GM21723 (cell line): ENCODE results near the gene ADORA1.

Experiments
- ATAC-seq: cut with Tn5 transposase; IDR thresholded peaks from one replicate; pipeline ENCODE4 v1.9.1; 2021; ENCODE audit warnings: mild to moderate bottlenecking, moderate library complexity; ENCODE audit not compliant: unreplicated experiment

ADORA1 gene

DNA sequence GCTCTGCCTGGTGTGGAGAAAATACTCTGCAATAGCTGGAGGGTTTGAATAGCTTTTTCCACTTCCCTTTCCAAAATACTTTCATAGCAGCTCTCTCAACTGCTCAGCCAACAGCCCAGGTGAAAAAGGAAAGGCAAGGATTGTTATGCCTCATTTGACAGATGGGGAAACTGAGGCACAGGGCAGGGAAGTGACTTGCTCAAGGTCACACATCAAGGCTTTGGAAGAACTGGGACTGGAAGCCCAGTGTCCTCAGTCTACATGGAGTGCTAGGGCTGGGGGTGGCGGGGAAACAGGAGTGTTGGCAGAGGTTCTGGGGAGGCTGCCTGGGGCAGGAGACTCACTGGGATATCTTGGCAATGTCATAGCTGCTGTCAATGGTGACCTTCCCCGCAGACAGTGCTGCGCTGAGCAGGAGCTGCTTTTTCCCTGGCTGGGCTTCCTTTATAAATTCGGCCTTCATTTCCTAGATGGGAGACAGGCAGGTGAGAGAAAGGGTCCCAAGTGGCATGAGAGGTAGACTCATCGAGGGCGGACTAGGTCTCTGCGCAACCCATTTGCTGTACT lies 54.9 kb downstream of the ADORA1 start:
- no peak for ATAC-seq

DNA sequence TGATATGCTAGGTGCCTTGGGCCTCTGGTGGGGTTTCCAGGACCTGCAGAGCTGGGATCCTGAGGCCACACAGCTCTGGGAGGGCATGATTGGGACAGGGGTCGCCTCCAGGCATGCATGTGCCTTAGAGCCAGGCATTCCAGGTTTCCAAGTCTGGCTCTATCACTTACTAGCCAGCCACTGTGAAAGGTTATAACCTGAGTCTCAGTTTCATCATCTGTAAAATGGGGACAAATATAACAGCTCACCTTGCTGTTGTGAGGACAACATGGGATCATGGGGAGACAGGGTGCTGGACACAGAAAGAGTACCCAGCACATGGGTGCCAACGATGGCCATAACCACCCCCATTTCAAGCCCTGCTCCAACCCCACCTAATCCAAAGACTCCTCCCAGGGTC lies 56.3 kb downstream of the ADORA1 start:
- ATAC-seq = no peak

DNA sequence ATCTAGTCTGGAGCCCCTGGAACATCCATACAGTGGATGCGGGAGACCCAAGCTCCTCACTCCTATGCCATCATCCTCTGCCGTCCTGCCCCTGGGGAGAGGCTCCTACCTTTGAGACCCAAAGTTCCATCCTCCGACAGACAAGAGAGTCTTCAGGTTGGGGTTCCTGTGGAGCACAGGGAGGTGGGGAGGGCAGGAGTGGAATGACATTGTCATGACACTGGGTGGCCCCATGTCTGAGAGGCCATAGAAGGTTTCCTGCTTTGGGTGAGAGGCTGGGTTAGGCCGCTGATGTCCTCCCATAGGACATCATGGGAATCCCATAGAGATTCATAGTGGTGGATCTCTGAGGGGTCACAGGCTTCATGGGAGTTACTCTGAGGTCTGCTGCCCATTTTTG lies 56.9 kb downstream of the ADORA1 start:
- ATAC-seq = no peak

DNA sequence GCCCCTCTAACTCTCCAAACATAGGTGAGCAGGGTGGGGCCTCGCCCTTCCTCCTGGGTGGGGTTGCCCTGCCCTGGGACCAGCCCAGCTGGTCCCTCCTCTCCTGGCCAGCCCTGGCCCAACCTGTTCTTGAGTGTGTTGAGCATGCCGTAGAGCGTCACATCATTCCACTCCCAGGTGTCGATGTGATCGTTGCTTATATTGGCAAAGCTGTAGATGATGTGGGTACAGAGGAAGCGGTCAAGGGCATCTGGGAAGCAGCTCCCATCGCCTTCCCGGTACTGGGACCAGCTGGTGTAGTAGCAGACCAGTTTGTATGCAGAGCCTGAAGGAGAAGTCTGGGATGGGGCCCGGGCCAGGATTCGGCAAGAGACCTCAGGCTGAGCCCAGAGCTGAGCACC lies 57.5 kb downstream of the ADORA1 start:
- no peak for ATAC-seq

DNA sequence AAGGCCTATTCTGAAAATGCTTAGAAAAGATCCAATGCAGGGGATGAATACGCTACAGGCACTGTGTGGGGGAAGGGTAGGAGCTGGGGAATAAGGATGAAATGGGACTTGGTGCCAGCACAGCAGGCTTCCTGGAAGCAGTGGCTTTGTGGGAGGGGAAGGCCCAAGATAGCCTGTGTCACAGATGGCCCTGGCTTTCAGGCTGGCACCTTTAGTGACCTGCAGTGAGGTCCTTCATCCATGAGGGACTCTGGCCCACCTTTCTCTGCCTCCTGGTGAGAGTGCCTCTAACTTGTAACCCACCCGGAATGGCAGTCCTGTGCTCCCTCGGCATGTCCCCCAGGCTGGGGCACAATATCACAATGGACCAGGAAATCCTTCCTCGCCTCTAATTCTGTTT lies 58.1 kb downstream of the ADORA1 start:
- ATAC-seq = no peak

DNA sequence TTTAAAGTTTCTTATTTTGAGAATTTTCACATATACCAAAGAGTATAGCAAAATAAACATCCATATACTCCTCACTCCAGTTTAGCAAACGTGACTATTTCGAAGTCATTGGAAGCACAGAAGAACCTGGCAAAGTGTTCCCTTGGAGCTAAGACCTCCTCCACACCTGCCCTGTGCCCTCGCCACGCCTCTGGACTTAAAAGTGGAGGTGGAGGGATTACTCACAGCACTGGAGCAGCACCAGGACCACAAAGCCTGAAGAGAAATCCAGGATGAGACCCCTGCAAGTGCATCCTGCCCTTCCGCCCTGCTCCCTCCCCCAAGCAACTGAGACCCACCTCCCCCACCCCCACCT lies 58.5 kb downstream of the ADORA1 start:
- ATAC-seq = no peak

DNA sequence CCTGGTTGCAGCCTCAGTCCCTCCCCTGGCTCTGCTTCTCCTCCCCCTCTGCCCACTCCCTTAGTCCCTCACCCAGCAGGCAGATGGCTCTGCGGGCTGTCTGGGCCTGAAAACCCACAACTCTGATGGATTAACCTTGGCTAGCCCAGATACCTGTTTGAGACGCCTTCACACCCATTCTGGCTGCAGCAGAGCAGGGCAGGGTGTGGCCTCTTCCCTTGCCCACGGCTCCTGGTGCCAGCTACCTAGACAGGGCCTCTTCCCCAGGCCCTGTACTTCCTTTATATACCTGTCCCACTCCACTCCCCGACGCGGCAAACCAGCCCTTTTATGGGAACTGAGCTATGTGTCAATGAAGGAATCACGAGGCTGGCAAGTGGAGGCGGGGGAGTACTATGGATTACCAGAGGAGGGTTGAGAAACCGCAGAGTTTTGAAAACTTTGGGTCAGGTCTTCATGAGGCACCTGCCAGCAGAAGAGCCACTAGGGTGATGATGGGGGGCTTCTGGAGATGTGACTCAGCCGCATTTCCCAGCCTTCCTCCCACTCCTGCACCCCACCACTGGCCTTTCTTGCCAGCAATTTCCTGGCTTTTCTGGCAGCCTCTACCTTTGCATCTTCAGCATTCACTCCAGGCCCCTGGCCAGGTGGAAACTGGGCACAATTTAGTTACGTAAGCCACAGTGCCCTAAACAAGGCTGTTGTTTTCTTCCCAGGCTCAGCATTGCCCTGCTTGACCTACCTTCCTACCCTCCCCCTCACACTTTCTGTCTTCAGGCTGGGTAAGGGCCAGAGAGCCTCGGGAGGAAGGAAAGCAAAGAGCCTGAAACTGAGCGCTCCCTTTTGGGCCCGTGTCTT lies 59.1 kb downstream of the ADORA1 start, which contains the start of gene CHI3L1:
TSS of gene CHI3L1 (minus strand) at position 259 of the 858 bp plus-strand sequence. CDS start at position 178, 81 bp downstream.
- no peak for ATAC-seq

DNA sequence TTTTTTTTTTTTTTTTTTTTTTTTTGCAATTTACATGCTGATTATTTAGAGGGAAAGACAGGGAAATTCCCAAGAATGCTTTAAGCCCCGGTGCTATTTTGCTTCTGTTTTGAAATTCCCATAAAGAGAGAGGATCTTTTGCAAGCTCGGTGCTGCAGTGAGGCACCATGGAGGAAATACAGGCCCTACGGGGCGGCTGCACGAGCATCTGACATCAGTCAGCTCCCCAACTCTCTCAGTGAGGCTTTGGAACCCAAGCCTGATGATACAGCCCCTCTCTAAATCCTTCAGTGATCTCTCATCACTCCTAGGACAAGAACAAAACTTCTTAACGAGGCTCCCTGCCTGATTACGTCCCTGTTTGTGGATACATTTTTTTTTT lies 59.8 kb downstream of the ADORA1 start:
- no peak for ATAC-seq

DNA sequence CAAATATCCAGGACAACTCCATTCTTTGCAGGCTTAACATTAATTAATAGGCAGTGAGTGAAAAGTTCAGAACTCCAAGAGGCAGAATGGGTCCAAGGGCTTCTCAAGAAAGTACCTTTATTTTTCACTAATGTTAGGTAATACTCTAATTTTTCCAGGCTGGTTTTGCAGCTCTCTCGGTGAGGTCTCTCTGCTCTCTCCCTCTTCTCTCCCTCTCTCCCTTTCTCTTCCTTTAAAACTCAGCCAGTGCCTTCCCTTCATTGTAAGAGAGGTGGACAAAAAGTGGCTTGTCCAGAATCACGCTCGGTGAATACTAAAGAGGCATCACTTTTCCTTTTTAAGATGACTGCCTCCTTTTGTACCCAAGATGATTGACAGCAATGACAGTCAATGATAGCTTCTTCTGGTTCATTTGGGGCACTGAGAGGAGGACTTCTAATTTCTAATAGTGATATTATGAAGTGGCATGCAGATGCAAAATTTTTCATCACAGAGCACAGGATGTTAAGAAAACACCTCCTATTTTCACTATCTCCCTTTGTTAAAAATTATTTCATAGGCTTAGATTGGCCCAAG lies 60.3 kb downstream of the ADORA1 start:
- ATAC-seq = no peak

DNA sequence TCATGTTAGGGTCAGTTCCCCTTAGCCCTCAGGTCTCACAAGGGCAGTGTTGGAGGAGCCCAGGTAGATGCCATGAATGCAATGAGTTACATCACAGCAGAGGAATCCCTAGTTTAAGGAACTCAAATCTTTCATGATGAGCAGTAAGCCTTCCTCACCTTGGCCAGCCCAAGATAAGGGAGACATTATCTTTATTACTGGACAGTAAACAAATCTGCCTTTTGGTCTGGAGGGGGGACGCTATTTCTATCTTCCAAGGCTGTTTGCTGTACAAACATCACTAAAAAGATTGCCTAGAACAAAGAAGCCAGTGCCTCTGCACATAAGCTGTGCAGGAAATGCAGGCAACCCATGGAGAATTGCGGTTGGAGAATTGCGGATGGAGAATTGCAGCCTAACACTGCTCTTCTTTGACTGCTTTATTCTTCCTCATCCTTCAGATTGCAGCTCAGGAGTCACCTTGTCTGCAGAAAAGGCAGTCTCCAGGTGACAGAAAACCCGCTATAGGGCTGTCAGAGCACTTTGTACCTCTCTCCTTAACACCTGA lies 61.2 kb downstream of the ADORA1 start:
- ATAC-seq = no peak

DNA sequence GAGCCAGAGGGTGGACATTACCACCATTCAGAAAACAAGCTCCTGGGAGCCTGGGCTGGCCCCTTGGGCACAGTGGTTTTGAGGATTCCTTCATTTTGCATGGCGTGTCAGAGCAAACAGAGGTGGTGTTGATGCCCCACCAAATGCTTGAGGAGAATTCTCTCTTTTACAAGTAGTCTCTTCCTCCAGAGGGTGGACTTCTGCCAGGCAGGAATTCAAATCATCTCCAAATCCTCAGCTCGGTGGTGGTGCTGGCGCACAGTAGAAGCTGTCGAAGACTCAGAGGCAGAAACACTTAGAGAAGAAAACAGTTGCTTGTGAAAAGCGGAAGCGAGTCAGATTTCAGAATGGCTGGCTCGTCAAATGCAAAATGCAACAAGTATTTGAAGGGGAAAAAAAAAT lies 62.4 kb downstream of the ADORA1 start:
- no peak for ATAC-seq

DNA sequence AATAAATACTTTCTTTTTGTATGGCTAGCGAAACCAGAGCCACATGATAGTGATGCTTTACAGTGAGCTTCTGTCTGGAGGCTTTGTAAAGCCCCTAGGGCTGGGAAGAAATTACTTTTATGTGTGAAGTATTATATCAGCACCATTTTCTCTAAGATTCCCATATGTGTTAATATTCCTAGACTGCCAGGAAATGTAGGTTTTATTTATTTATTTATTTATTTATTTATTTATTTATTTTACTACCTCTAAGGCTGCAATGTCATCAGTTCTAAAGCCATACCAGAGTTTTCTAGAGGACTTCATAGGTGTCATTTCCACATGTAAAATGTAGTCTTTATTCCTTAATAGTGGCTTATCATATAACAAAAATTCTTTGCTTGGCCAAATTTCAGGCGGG lies 63.4 kb downstream of the ADORA1 start:
- no peak for ATAC-seq

DNA sequence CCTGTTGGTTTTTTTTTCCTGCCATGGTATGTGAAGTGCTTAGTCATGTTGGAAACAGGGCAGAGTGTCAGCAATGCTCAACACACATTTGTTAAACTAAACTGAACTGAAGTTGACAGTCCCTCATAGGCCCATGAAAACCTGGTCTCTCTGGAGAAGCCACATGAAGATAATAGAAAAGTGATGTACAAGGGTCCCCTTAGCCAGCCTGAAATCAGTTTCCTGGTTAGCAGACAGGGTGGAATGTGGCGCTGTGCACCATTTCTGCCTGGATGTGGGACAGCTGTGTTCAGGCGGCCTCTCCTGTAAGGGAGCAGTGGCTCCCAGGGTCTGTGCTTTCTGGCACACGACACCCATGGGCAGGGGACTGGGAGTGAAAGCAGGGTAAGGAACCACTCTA lies 68.8 kb downstream of the ADORA1 start:
- ATAC-seq = no peak

DNA sequence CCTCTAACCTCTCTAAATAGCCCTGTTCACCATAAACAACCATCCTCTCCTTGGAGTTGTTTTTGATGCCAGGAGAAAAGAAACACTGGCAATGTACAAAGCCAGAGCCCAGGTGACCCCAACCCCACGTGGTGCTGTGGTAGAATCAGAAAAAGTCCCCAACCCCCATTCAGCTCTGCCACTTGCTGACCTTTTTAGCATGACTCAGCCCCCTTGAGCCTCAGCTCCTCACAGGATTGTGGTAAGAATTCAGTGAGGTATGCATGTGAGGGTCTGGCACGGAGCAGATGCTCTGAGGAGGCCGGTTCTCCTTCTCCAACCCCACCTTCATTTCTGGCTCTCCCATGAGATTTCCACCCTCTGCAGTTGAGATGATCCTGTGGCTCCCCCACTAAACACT lies 70.1 kb downstream of the ADORA1 start:
- ATAC-seq = no peak

DNA sequence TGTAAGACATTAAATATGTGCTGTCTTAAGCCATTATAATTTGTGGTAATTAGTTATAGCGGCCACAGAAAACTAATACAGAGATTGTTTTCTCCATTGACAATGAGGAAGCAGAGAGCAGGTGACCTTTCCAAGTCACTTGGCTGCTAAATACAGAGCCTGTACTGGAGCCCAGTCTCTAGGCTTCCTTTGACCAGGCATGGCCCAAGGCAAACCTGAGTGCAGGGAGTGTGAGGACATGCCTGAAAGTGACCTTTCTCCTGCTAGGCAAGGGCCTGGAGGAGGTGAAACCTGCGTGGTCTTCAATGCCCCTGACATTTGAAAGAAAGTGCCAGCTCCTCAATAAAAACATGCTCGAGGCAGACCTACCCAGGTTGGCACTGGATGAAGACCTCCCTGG lies 71.5 kb downstream of the ADORA1 start:
- no peak for ATAC-seq

DNA sequence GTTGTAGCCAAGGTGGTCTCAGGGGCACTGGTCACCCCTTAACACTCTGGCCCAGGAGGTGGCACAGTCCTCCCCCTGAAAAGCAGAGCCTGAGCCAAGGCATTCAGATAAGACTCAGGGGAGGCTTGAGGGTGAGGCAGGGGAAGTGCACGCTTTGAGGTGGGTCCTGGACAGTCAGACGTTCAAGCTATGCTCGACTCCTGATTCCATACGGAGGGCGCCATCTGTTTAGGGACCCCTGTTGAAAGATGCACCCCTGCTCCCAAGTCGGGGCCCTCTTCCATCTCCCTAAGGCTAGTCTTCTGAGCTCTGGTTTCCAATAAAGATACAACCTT lies 71.9 kb downstream of the ADORA1 start:
- no peak for ATAC-seq

DNA sequence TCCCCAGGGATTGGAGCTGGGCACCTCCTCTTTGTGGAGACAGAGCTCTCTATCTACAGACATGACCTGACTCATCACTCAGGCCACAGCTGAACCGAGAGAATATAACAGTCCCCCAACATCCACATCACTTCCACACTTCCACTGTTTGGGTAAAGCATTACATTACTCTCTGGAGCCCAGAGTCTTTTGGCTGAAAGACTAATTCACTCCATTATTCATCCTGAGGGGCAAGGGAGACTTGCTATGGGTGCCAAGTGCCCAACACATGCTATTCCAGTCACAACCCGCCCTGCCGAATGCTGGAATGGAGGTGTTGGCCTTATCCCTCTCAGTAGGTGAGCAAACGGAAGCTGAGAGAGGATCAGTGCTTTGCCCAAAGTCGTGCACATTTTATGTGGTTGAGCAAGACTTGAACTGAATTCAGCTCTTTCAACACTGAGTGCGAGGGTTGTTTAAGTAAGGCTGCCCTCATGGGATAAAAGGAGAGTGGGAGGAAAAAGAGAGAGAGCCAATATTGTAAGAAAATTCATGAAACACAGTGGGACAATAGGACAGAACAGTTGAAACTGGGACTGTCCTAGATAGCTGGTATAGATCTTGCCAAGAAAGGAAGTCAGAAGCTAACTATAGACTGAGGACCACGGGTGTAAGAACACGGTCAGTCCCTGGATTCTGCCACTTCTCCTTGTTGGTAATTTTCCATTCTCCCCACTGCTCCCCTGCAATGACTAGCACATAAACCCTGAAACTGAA lies 72.5 kb downstream of the ADORA1 start:
- ATAC-seq = no peak

DNA sequence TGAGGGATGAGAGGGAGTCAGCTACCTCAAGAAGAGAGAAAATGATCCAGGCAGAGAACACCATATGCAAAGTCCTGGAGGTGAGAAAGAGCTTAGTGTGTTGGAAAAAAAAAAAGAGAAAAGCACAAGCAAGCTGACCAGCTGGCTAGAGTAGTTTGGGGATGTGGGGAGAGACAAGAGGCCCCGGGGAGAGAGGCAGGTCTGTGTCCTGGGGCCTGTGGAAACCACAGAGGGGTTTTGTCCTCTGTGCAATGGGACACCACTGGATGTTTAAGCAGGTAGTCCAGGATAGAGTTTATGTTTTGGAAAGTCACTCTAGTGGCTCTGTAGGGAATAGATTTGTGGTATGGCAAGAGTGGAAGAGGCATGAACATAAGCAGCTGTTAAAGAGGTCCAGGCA lies 73.4 kb downstream of the ADORA1 start:
- no peak for ATAC-seq

DNA sequence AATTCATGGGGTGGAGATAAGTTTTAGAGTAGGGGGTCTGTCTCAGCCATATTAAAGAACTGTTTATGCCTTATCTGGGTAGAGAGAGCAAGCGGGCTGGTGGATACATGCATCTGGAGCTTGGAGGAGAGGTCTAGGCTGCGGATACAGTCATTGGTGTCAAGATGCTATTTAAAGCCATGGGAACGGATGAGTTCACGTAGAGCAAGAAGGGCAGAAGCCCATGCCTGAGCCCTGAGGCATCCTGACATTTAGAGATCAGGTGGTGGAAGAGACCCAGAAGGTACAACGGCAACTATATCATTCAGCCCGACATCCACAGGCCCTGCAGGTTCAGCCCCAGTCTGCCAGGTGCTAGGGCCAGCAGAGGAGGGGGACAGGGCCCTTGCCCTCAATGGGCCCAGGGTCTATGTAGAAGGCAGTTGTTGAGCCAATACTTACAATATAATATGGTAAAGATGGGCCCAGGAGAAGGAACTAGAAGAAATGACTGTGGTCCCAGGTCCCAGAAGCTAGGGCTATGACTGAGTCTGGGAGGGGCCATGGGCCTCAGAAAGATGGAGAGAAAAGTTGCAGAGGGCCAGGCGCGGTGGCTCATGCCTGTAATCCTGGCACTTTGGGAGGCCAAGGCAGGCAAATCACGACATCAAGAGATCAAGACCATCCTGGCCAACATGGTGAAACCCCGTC lies 74.1 kb downstream of the ADORA1 start:
- no peak for ATAC-seq

DNA sequence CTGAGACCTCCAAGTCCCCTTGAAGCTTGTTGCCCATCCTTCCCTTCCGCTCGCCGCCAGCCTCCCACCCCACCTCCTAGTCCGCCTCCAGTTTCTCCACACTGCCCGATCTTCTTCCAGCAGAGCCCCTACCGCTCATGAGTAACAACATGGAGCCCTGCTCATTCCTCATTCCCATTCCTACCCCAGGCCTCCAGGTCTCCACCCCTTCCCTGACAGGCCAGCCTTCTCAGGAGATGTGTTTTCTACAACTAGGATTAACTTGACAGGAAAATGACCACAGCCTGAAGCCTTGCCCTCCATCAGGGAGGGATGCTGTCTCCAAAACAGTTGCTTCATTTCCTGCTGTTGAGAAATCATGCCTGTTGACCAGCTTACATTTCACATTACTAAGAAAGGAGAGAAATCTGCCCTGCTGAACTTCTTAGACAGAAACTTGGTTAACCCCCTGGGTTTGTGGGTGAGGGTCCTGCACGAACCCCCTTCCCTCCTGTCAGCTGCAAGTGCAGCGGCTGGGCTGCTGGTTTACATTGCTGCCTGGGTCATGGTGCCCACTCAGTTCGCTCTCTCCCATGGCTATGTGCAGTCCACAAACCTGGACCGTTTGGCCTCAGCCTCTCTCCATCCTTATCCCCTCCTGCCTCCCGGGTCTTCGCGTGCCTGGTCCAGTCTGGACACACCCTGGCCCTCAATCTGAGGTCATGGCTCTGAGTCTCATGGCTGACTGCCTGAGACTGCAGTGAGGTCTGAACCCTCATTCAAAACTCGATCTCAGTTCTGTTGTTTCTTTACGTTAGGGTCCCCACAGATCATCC lies 75.1 kb downstream of the ADORA1 start:
- no peak for ATAC-seq
